ENCODE data around the gene PIF1.

The PIF1 gene

DNA sequence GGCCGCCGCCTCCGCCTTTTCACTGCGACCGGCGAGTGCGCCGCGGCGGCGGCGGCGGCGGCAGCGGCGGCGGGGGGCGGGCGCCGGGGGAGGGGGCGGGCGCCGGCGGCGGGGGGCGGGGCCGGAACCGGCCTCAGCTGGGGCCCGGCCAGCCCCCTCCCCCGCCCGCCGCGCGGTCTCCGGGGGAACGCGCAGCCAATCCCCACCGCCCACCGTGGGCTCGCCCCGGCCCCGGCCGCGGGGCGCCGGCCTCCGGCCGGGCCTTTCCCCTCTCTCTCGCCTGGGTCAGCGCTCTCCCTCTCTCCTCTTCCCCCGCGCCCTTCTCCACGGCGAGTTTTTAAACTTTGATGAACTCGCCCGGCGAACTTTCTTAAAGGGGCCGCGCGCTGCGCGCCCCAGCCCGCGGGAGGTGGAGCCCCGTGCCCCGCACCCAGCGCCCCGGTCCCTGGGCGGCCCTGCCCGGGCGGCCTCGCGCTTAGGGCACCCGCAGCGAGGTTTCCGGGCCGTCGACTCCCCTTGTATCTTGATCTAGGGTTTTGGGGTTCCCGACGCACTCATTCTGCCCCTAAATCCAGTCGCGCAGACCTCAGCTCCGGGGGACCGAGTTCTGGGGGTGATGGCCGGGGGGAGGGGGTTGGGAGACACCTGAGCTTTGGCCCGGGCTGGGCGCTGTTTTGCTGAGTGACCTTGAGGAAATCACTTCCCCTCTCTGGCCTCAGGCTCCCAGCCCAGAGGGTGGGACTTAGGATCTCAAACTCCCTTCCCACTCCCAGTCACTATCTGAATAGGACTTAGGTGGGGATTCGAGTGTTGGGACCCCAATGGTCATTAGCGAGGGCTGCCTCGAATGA lies 49.7 kb downstream of the PIF1 start, which contains the start of gene RBPMS2:
RBPMS2 (minus strand) TSS at position 39 of the 851 bp plus-strand sequence. CDS start 270 bp downstream, outside the sequence.
- no peak for DNase-seq (ENCODE audit: low read depth)

DNA sequence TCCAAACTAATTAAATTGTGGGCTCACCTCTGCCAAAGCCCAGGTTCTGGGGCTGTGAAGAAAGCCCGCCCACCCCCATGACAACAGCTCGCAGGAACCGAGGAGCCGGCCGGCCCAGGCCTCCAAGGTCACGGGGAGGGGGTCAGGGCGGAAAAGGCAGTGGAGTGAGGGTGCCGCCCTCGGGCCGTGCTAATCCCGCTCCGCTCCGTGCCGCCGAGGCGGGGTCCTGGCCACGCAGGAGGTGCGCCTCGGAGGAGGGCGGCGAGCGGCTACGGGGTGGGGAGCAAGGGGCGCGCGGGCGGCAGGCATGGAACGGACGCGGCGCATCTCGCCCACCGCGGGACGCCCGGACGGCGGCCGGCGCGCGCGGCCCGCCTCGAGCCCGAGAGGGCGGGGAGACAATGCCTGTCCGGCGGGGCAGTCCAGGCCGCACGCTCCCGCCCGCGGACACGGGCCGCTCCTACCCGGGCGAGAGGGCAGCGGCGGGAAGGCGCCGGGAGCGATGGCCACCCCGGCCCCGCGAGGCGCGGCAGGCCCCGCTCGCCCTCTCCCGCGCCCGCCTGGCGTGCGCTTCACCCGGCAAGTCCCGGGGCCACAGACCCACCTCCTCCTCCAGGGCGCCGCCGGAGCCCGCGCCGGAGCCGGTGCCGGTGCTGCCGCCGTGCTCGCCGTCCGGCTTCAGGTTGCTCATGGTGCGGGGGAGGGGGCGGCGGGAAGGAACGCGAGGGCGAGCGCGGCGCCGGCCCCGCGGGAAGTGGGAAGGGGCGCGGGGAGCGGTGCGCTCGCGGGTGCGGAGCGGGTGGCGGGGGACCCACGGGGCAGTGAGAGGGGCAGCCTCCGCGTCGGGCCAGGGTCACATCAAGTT lies 50.6 kb downstream of the PIF1 start:
- no peak for DNase-seq (ENCODE audit: low read depth)

DNA sequence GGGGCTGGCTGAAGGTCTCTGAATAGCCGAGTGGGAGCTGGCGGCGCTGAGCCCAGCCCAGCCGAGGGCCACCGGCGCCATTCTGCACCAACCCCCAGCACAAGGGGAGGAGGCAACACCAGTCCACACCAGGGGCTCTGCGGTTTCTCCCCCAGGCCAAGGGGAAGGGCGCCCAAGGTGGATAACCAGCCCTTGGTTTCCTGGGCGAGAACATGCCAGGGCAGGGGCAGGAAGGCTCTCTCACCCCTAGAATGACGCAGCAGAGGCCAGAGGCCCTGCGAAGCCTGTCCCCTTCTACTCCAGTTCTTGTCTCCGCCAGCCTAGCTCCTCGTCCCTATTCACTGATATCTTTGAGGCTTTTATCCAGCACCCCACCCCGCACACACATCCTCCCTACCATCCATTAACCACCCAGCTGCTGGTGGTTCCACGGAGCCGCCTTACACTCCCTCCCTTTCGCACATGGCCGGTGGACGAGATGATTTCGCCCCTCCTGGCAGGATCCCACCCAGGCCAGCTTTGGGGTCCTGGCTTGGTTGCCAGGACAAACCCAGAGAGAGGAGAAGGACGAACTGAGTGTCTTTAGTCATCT lies 51.3 kb downstream of the PIF1 start:
- DNase-seq (ENCODE audit: low read depth) = no peak

DNA sequence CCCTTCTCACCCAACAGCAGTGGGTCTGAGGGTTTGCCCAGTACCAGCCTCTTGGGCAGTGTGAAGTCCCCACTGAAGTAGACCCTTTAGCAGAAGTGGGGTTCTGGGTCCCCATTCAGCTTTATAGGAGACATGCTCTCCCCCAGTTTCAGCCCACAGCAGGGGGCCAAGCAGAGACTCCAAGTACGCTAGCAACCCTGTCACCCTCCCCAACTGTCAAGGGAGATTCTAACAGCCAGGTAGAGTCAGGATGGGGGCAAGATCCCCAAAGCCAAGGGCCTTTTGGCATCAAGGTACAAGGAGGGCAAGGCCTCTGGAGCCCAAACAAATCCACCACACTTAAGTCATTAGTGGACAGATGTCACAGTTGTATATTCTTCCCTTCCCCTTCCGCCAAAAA lies 51.8 kb downstream of the PIF1 start:
- no peak for DNase-seq (ENCODE audit: low read depth)

DNA sequence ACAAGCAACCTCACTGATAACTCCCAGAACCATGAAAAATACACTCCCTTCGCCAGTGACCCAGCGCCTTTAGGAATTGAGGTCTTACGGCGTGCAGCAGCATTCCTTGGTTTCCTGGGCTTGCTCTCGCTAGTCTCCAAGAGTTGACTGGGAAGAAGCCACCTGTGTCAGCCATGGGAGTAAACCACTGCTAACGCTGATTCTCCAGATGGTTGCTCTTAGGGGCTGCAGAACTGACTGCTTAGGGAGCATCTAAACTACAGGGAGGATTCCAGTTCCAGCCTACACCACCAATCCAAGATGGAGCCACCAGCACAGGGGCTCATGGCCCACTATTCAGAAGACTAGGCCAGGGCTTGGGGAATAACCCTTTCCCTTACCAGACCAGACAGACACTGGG lies 52.5 kb downstream of the PIF1 start:
- DNase-seq (ENCODE audit: low read depth) = no peak

DNA sequence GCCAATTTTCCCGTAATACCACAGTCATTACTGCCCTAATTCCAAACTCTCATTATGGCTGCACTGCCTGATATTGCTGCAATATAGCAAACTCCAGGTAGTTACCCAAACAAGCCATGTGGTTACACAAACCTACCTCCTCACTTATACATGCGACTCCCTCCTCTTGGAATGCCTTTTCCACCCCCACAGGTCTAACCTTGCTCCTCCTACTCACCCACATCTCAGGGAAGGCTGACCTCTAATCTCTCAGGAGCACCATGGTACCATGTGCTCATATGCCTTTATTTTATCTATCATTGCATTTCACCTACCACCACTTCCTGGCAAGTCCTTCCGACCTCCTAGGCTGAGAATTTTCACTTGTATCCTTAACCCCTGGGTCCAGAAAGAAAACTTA lies 53.0 kb downstream of the PIF1 start:
- no peak for DNase-seq (ENCODE audit: low read depth)

DNA sequence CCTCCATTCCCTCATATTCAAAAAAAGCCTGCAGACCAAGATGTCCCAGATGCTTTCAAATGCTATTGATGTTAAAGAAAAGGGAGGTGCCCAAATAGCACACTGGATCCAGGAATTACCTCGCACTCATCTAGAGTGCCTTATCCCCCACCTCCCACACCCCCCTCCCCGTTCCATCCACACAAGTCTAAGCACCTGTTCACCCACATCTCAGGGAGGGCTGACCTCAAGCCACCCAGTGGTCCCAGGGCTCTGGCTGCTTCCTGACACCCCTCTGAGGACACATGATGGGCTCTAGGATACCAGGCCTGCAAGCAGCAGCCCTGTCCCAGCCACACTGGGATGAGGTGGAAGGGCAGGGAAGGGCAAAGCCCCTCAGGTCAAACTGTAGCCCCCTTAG lies 54.8 kb downstream of the PIF1 start:
- DNase-seq (ENCODE audit: low read depth) = no peak

DNA sequence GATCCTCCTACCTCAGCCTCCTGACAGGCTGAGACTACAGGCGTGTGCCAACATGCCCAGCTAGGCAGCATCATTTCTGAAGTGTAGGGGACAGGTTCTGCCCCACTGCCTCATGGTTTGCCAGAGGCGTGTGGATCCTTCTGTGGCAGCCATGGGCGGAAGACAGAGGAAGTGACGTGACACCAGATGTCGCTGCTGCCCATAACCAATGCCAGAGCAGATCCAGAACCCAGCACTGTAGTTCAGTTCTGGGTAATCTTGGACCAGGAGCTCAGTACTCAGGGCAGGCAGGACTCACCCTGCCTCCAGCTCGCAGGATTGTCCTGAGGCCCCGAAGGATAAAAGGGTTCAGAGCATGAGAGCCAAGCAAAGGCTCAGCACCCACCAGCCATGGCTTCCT lies 58.2 kb downstream of the PIF1 start:
- DNase-seq (ENCODE audit: low read depth) = no peak

DNA sequence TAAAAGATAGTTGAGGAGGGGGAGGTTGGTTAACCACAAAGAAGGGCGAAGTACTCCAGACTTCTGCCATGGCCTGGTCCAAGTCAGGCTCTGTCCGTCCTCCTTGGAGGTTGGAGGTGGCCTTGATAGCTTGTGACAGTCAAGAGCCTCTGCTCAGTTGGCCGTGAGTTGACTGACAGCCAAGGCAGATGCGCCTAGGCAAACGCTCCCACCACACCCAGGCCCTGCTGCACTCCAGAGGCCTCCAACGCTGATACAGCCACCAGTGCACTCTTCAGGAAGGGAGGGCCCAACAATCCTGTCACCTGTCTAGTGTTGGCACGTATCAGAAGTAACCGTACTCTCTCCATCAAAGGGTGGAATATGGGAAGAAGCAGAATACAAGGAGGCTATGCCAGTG lies 59.4 kb downstream of the PIF1 start:
- no peak for DNase-seq (ENCODE audit: low read depth)
